ENCODE results near the gene MAP3K19. TPM values are rescaled to one million over a fixed set of nuclear protein-coding genes. Genes with fewer than 3 reads are reported as not detected.

The MAP3K19 gene
- total RNA-seq, 1 donor from 2014 or later: not detected

DNA sequence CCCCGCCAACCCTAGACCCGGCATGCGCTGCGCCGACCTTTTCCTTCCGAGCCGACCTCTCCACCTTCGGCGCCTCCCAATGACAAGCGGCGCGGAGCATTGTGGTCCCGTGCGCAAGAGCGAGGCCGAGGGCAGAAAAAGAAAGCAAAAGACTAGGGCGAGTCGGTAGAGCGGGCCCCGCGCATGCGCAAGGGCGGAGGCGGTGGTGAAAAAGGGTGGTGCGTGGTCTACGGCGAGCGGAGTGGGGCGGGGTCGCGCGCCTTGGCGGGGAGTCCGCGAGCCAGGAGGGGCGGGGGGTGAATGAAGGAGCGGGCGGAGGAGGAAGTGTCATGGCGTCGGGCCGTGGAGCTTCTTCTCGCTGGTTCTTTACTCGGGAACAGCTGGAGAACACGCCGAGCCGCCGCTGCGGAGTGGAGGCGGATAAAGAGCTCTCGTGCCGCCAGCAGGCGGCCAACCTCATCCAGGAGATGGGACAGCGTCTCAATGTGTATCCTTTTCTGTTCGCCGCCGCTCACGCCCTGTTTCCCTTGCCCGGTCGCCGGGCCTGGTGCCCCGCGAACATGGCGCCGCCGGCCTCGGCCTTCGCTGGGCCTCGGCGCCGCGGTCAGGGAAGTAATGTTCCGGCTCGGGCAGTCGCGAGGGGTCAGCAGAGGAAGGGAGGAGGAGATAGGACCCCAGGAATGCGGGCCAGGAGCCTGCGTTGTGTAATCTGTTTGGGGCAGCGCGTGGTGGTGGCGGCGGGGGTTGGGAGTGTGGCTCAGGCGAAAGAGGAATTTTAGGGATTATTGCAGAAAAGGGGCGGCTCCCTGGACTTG, 128.5 kb downstream of the MAP3K19 start, which contains the start of gene CCNT2:
CCNT2 (plus strand) TSS at position 297 of the 815 bp plus-strand sequence; CDS start at position 330, 33 bp downstream.
- H3K27me3 ChIP-seq (ENCODE audit: control insufficient read depth in 3 of 3, insufficient read depth in 3 of 3, low read length in 3 of 3): no peaks in the 10 kb centered on the region
- peaks cover 13 to 36% (median 18%) of the 10 kb centered on the region in 3 donors for H3K4me1 ChIP-seq (ENCODE audit: control insufficient read depth in 3 of 3, insufficient read depth in 3 of 3, low read length in 3 of 3)
- H3K4me3 ChIP-seq (ENCODE audit: low read length in 3 of 3): peak within 1 kb of the TSS; percentile 92 to 96 (median 95)
- H3K36me3 ChIP-seq (ENCODE audit: control insufficient read depth in 3 of 3, insufficient read depth in 3 of 3, low read length in 3 of 3): no peaks in the 10 kb centered on the region
- H3K27ac ChIP-seq (ENCODE audit: low read depth, low read length): peak within 1 kb of the TSS; percentile 99
- peak within 1 kb of the TSS; percentile 96 to 98 (median 97) for H3K9ac ChIP-seq (ENCODE audit: low read depth in 1 of 3, low read length in 3 of 3)
- no peaks in the 10 kb centered on the region for H3K9me3 ChIP-seq (ENCODE audit: control insufficient read depth in 3 of 3, low read length in 3 of 3)

DNA sequence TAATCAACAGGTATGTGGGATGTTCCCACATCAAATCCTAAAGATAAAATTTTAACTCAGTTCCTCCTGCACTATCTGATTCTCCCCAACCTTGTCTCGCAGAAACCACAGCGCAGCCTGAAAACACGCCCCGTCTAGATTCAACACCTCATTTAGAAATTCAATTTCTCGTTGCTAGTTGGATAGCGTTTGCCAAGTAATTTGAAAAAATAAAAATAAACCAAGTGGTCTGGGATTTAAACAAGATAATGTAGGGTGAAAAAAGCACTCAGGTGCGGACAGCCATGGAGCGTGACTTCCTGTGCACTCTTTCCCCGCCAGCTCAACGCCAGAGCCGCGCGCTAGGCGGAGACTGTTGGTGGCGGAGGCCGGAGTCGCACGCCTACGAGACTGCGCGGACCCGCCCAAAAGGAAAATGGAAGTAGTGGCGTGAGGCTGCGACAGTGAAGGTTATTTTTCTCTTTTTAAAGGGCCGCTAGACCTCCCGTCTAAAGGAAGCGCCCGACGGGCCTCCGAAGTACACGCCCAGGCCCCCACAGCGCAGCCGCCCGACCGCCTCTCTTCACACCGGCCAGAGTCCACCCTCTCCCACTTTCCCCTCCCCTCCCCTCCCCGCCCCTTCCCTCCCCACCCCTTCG, 129.2 kb downstream of the MAP3K19 start:
- H3K27ac ChIP-seq (ENCODE audit: low read depth, low read length): peak overlapping the region; percentile 99
- H3K27me3 ChIP-seq (ENCODE audit: control insufficient read depth in 3 of 3, insufficient read depth in 3 of 3, low read length in 3 of 3): no peaks in the 10 kb centered on the region
- no peaks in the 10 kb centered on the region for H3K36me3 ChIP-seq (ENCODE audit: control insufficient read depth in 3 of 3, insufficient read depth in 3 of 3, low read length in 3 of 3)
- H3K9ac ChIP-seq (ENCODE audit: low read depth in 1 of 3, low read length in 3 of 3): peak overlapping the region; percentile 86 to 97 (median 92)
- H3K4me1 ChIP-seq (ENCODE audit: control insufficient read depth in 3 of 3, insufficient read depth in 3 of 3, low read length in 3 of 3): peaks cover 11 to 34% (median 18%) of the 10 kb centered on the region in 3 donors
- peak overlapping the region; percentile 71 to 96 (median 92) for H3K4me3 ChIP-seq (ENCODE audit: low read length in 3 of 3)
- no peaks in the 10 kb centered on the region for H3K9me3 ChIP-seq (ENCODE audit: control insufficient read depth in 3 of 3, low read length in 3 of 3)

DNA sequence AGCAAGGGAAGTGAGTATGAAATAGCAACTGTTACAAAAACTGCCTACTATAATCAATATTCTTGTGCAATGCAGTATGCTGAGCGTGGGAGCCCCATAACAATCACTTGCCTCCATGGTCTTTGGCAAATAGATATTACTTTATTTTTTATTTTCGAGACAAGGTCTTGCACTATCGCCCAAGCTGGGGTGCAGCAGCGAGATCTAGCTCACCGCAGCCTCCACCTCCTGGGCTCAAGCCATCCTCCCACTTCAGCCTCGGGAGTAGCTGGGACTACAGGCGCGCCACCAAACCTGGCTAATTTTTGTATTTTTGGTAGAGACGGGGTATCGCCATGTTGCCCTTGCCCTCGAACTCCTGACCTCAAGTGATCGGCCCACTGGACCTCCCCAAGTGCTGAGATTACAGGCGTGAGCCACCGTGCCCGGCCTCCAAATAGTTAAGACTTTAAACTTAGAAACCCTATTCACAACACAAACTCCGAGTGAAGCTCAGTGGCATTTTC, 129.8 kb downstream of the MAP3K19 start:
- Histone ChIP-seq H3K27ac (ENCODE audit: low read depth, low read length) (peak overlapping the region; percentile 99), H3K36me3 (ENCODE audit: control insufficient read depth in 3 of 3, insufficient read depth in 3 of 3, low read length in 3 of 3) (no peaks in the 10 kb centered on the region), H3K9ac (ENCODE audit: low read depth in 1 of 3, low read length in 3 of 3) (peak overlapping the region; percentile 86 to 97 (median 92)), H3K27me3 (ENCODE audit: control insufficient read depth in 3 of 3, insufficient read depth in 3 of 3, low read length in 3 of 3) (no peaks in the 10 kb centered on the region), H3K9me3 (ENCODE audit: control insufficient read depth in 3 of 3, low read length in 3 of 3) (no peaks in the 10 kb centered on the region), H3K4me3 (ENCODE audit: low read length in 3 of 3) (peak overlapping the region; percentile 71 to 96 (median 92)), H3K4me1 (ENCODE audit: control insufficient read depth in 3 of 3, insufficient read depth in 3 of 3, low read length in 3 of 3) (peaks cover 10 to 31% (median 18%) of the 10 kb centered on the region in 3 donors)

Other genes with a start within 250 kb of the MAP3K19 start
- gene ACMSD, start 208.8 kb downstream of the MAP3K19 start, total RNA-seq: not detected
- gene CCNT2, start 128.6 kb downstream of the MAP3K19 start, total RNA-seq: 35.0 TPM
- gene RAB3GAP1, start 4.8 kb upstream of the MAP3K19 start, total RNA-seq: 46.4 TPM